Measurements from ENCODE around the gene SORCS2. TPM values are rescaled to one million over a fixed set of nuclear protein-coding genes. Genes with fewer than 3 reads are reported as not detected.

The SORCS2 gene
- total RNA-seq, 1 donor from 2014 or later: 9.6 TPM

GRCh38 chr4:7721984-7722551 is 529.7 kb downstream of the SORCS2 start:
- no peak for DNase-seq (ENCODE audit: low spot score)

GRCh38 chr4:7722766-7723387 is 530.5 kb downstream of the SORCS2 start:
- DNase-seq (ENCODE audit: low spot score): no peak

- no peak for DNase-seq (ENCODE audit: low spot score)
These were observed 531.3 kb downstream of the SORCS2 start for GRCh38 chr4:7723625-7724024.

GRCh38 chr4:7725951-7726350 is 533.6 kb downstream of the SORCS2 start:
- no peak for DNase-seq (ENCODE audit: low spot score)

- no peak for DNase-seq (ENCODE audit: low spot score)
These were observed 534.5 kb downstream of the SORCS2 start for GRCh38 chr4:7726665-7727413.

GRCh38 chr4:7727749-7728148 is 535.4 kb downstream of the SORCS2 start:
- DNase-seq (ENCODE audit: low spot score): no peak

GRCh38 chr4:7731437-7731836 is 539.1 kb downstream of the SORCS2 start:
- no peak for DNase-seq (ENCODE audit: low spot score)

GRCh38 chr4:7732263-7732662 is 539.9 kb downstream of the SORCS2 start:
- DNase-seq (ENCODE audit: low spot score): no peak

GRCh38 chr4:7733201-7733600 is 540.9 kb downstream of the SORCS2 start:
- DNase-seq (ENCODE audit: low spot score): no peak

- DNase-seq (ENCODE audit: low spot score): no peak
These were observed 541.7 kb downstream of the SORCS2 start for GRCh38 chr4:7733801-7734650.

GRCh38 chr4:7734651-7735260 is 542.4 kb downstream of the SORCS2 start:
- no peak for DNase-seq (ENCODE audit: low spot score)

- DNase-seq (ENCODE audit: low spot score): no peak
These were observed 543.1 kb downstream of the SORCS2 start for GRCh38 chr4:7735395-7735794.

GRCh38 chr4:7735961-7736360 is 543.6 kb downstream of the SORCS2 start:
- no peak for DNase-seq (ENCODE audit: low spot score)

GRCh38 chr4:7736436-7737267 is 544.3 kb downstream of the SORCS2 start:
- no peak for DNase-seq (ENCODE audit: low spot score)

GRCh38 chr4:7737268-7737645 is 544.9 kb downstream of the SORCS2 start:
- DNase-seq (ENCODE audit: low spot score): no peak

GRCh38 chr4:7737752-7738457 is 545.6 kb downstream of the SORCS2 start:
- DNase-seq (ENCODE audit: low spot score): no peak

- DNase-seq (ENCODE audit: low spot score): no peak
These were observed 546.2 kb downstream of the SORCS2 start for GRCh38 chr4:7738458-7739076.

GRCh38 chr4:7739077-7739917 is 547.0 kb downstream of the SORCS2 start:
- DNase-seq (ENCODE audit: low spot score): no peak

Data from umbilical cord (tissue), 2 donors.